CD4-positive, alpha-beta T cell treated with Interleukin-15 for 4 hours (primary cell): ENCODE data around the gene SORCS2.
"Not testable (repeated sequence)": the region's sequence is repeated elsewhere in the genome, so short reads cannot be mapped to it uniquely, and the experiment has no call there.

Experiments used
- DNase-seq: peaks from one replicate; pipeline ENCODE4 v3.0.0-alpha.2; 2020; ENCODE audit warnings: low spot score

Gene SORCS2

GRCh38 chr4:7450775-7451433 lies 258.6 kb downstream of the SORCS2 start:
- no peak for DNase-seq

- no peak for DNase-seq
Measured at GRCh38 chr4:7451434-7451789, 259.1 kb downstream of the SORCS2 start.

GRCh38 chr4:7451800-7452199 lies 259.5 kb downstream of the SORCS2 start:
- no peak for DNase-seq

- not testable (repeated sequence) for DNase-seq
Measured at GRCh38 chr4:7452802-7453201, 260.5 kb downstream of the SORCS2 start.

GRCh38 chr4:7457201-7458065 lies 265.1 kb downstream of the SORCS2 start:
- DNase-seq = no peak

- DNase-seq = no peak
Measured at GRCh38 chr4:7458066-7458425, 265.7 kb downstream of the SORCS2 start.

GRCh38 chr4:7458477-7458876 lies 266.1 kb downstream of the SORCS2 start:
- no peak for DNase-seq

- DNase-seq = no peak
Measured at GRCh38 chr4:7459471-7459870, 267.1 kb downstream of the SORCS2 start.

GRCh38 chr4:7460566-7460965 lies 268.2 kb downstream of the SORCS2 start:
- DNase-seq = no peak

- DNase-seq = no peak
Measured at GRCh38 chr4:7461230-7461629, 268.9 kb downstream of the SORCS2 start.

- DNase-seq = no peak
Measured at GRCh38 chr4:7462509-7462971, 270.2 kb downstream of the SORCS2 start.

- DNase-seq = no peak
Measured at GRCh38 chr4:7463566-7464258, 271.4 kb downstream of the SORCS2 start.

- DNase-seq = no peak
Measured at GRCh38 chr4:7464259-7464655, 271.9 kb downstream of the SORCS2 start.

GRCh38 chr4:7465017-7465416 lies 272.7 kb downstream of the SORCS2 start:
- DNase-seq = no peak

GRCh38 chr4:7466215-7466614 lies 273.9 kb downstream of the SORCS2 start:
- no peak for DNase-seq

GRCh38 chr4:7466904-7467303 lies 274.6 kb downstream of the SORCS2 start:
- DNase-seq = no peak

GRCh38 chr4:7467471-7467870 lies 275.1 kb downstream of the SORCS2 start:
- no peak for DNase-seq

GRCh38 chr4:7469023-7469422 lies 276.7 kb downstream of the SORCS2 start:
- no peak for DNase-seq

GRCh38 chr4:7470111-7470510 lies 277.8 kb downstream of the SORCS2 start:
- no peak for DNase-seq

GRCh38 chr4:7470522-7471128 lies 278.3 kb downstream of the SORCS2 start:
- DNase-seq = no peak

- DNase-seq = no peak
Measured at GRCh38 chr4:7472442-7473013, 280.2 kb downstream of the SORCS2 start.

GRCh38 chr4:7473081-7473480 lies 280.7 kb downstream of the SORCS2 start:
- DNase-seq = no peak
